Cardiac muscle cell (in vitro differentiated cells and primary cell): Measurements from ENCODE around the gene MYADML2. TPM values are rescaled to one million over a fixed set of nuclear protein-coding genes. Genes with fewer than 3 reads are reported as not detected.

ENCODE experiments used
- DNase-seq, 2 donors: peaks; one replicate each; pipeline versions ENCODE4 v3.0.0 to v3.0.0-alpha.2; 2010 to 2017; ENCODE audit warnings: low read depth in 1 of 2, low spot score in 1 of 2
- H3K27ac ChIP-seq: fragments of 200-600 bp; sonication (generic); 2 replicates; pipeline ENCODE4 v1.5.1; 2016
- H3K27me3 ChIP-seq: fragments of 200-600 bp; sonication (generic); 2 replicates; pipeline ENCODE4 v1.6.0; 2016; ENCODE audit warnings: control low read depth
- H3K36me3 ChIP-seq: fragments of 200-600 bp; sonication (generic); 2 replicates; pipeline ENCODE4 v1.5.1; 2016; ENCODE audit warnings: control low read depth
- H3K4me1 ChIP-seq: fragments of 200-600 bp; sonication (generic); 2 replicates; pipeline ENCODE4 v1.8.1; 2017; ENCODE audit warnings: low read depth, mild to moderate bottlenecking, mixed run types
- H3K4me3 ChIP-seq: fragments of 200-600 bp; sonication (generic); 2 replicates; pipeline ENCODE4 v1.5.1; 2016; ENCODE audit warnings: mild to moderate bottlenecking
- H3K9me3 ChIP-seq: fragments of 200-600 bp; sonication (generic); 2 replicates; pipeline ENCODE4 v1.5.1; 2017; ENCODE audit warnings: low read depth, mild to moderate bottlenecking, control low read depth
- CTCF ChIP-seq: IDR thresholded peaks from 2 replicates; pipeline ENCODE4 v1.5.1; 2012; ENCODE audit warnings: low read depth, mild to moderate bottlenecking, low read length
- polyA plus RNA-seq: library from polyadenylated mRNA; unstranded; fragments of >200 nt; fragmentation: Nextera tagmentation; extraction: Ambion mirVana; gene quantifications from 2 replicates; pipeline ENCODE4 v1.2.1, GENCODE V29; 2016
- total RNA-seq: library from RNA; depleted of rRNA; stranded (reverse); fragments of >200 nt; gene quantifications from 2 replicates; pipeline ENCODE4 v1.2.3, GENCODE V29; 2016

Gene MYADML2
- total and polyA plus RNA-seq, 2 experiments from 2014 or later, result 17.1 to 22.8 TPM

GRCh38 chr17:81900181-81900820 is 46.7 kb downstream of the MYADML2 start:
- H3K4me3 ChIP-seq, result no peak overlapping the region
- H3K4me1 ChIP-seq, result no peaks in the 10 kb centered on the region
- peaks cover 18% of the 10 kb centered on the region for H3K27me3 ChIP-seq
- TF ChIP-seq CTCF, result no peak
- peaks cover 15% of the 10 kb centered on the region for H3K36me3 ChIP-seq
- H3K9me3 ChIP-seq, result no peaks in the 10 kb centered on the region
- DNase-seq, result no peak
- no peak overlapping the region for H3K27ac ChIP-seq

GRCh38 chr17:81899514-81900166 is 47.4 kb downstream of the MYADML2 start:
- peaks cover 18% of the 10 kb centered on the region for H3K27me3 ChIP-seq
- no peaks in the 10 kb centered on the region for H3K4me1 ChIP-seq
- no peak overlapping the region for H3K27ac ChIP-seq
- H3K36me3 ChIP-seq, result peaks cover 16% of the 10 kb centered on the region
- H3K4me3 ChIP-seq, result no peak overlapping the region
- no peak for DNase-seq
- TF ChIP-seq CTCF, result no peak
- H3K9me3 ChIP-seq, result no peaks in the 10 kb centered on the region

GRCh38 chr17:81898885-81899284 is 48.1 kb downstream of the MYADML2 start:
- no peak for TF ChIP-seq CTCF
- DNase-seq, result no peak
- peaks cover 12% of the 10 kb centered on the region for H3K36me3 ChIP-seq
- H3K27ac ChIP-seq, result no peak overlapping the region
- H3K27me3 ChIP-seq, result peaks cover 18% of the 10 kb centered on the region
- no peak overlapping the region for H3K4me3 ChIP-seq
- H3K4me1 ChIP-seq, result no peaks in the 10 kb centered on the region
- H3K9me3 ChIP-seq, result no peaks in the 10 kb centered on the region

GRCh38 chr17:81898029-81898866 is 48.8 kb downstream of the MYADML2 start:
- H3K4me1 ChIP-seq, result no peaks in the 10 kb centered on the region
- no peak overlapping the region for H3K27ac ChIP-seq
- no peak for TF ChIP-seq CTCF
- H3K36me3 ChIP-seq, result peaks cover 12% of the 10 kb centered on the region
- peaks cover 18% of the 10 kb centered on the region for H3K27me3 ChIP-seq
- H3K9me3 ChIP-seq, result no peaks in the 10 kb centered on the region
- no peak overlapping the region for H3K4me3 ChIP-seq
- peak in 1 of 2 donors; percentile 43 for DNase-seq

GRCh38 chr17:81895400-81895799 is 51.6 kb downstream of the MYADML2 start:
- no peak overlapping the region for H3K27ac ChIP-seq
- peaks cover 2% of the 10 kb centered on the region for H3K4me1 ChIP-seq
- peaks cover 12% of the 10 kb centered on the region for H3K36me3 ChIP-seq
- no peak for DNase-seq
- H3K4me3 ChIP-seq, result no peak overlapping the region
- no peaks in the 10 kb centered on the region for H3K9me3 ChIP-seq
- TF ChIP-seq CTCF, result no peak
- H3K27me3 ChIP-seq, result no peaks in the 10 kb centered on the region
